PC-9 (cell line): Measurements from ENCODE around the gene KRTAP19-4. TPM values are rescaled to one million over a fixed set of nuclear protein-coding genes. Genes with fewer than 3 reads are reported as not detected.

Source experiments
- Bru-seq: library from RNA; stranded (reverse); fragments of 400-500 nt; gene quantifications from one replicate; lab custom pipeline; 2021; lab: Mats Ljungman, UMichigan
- BruChase-seq, 2 experiments: library from RNA; stranded (reverse); fragments of 400-500 nt; gene quantifications; one replicate each; lab custom pipeline; 2021; lab: Mats Ljungman, UMichigan
- BruUV-seq: library from RNA; stranded (reverse); fragments of 400-500 nt; replicated peaks from 2 replicates; lab custom pipeline; 2021; lab: Mats Ljungman, UMichigan
- CTCF ChIA-PET: fragments of 300-600 bp; sonication (Branson Sonifier 250); formaldehyde crosslinking; loops from one replicate; lab custom pipeline; 2022; ENCODE audit warnings: antibody characterized with exemption; lab: Charles Lee
- POLR2A ChIA-PET: fragments of 300-600 bp; sonication (Branson Sonifier 250); formaldehyde crosslinking; loops from one replicate; lab custom pipeline; 2022; ENCODE audit warnings: antibody characterized with exemption; ENCODE audit not compliant: unreplicated experiment; lab: Charles Lee
- DNase-seq, 2 experiments: peaks; one replicate each; pipeline versions ENCODE4 v3.0.0 to v3.0.0-alpha.2; 2015 to 2022; ENCODE audit warnings: mixed read lengths in 1 of 2
- H2AFZ ChIP-seq: fragments of 200-600 bp; sonication (generic); 2 replicates; pipeline ENCODE4 v1.8.1; 2017; ENCODE audit warnings: antibody characterized with exemption
- H3F3A ChIP-seq: fragments of 200-600 bp; sonication (generic); 2 replicates; pipeline ENCODE4 v1.8.1; 2017; ENCODE audit warnings: antibody characterized with exemption, mild to moderate bottlenecking, low read depth; ENCODE audit not compliant: insufficient read depth
- H3K27ac ChIP-seq: fragments of 200-600 bp; sonication (generic); 2 replicates; pipeline ENCODE4 v1.6.1; 2016; ENCODE audit warnings: mixed run types
- H3K27me3 ChIP-seq: fragments of 200-600 bp; sonication (generic); 2 replicates; pipeline ENCODE4 v1.6.1; 2016; ENCODE audit warnings: low read depth, mixed run types; ENCODE audit not compliant: insufficient read depth
- H3K36me3 ChIP-seq: fragments of 200-600 bp; sonication (generic); 2 replicates; pipeline ENCODE4 v1.6.1; 2016; ENCODE audit warnings: low read depth, mixed run types
- H3K4me1 ChIP-seq: fragments of 200-600 bp; sonication (generic); replicated peaks from 2 replicates; pipeline ENCODE4 v1.6.1; 2016; ENCODE audit warnings: mixed run types; ENCODE audit not compliant: insufficient read depth
- H3K4me2 ChIP-seq: fragments of 200-600 bp; sonication (generic); 2 replicates; pipeline ENCODE4 v1.6.1; 2017; ENCODE audit warnings: mixed run types
- H3K4me3 ChIP-seq: fragments of 200-600 bp; sonication (generic); 2 replicates; pipeline ENCODE4 v1.6.1; 2016; ENCODE audit warnings: mixed run types
- H3K79me2 ChIP-seq: fragments of 200-600 bp; sonication (generic); 2 replicates; pipeline ENCODE4 v1.6.1; 2017; ENCODE audit warnings: low read depth, mixed run types
- H3K9me2 ChIP-seq: fragments of 200-600 bp; sonication (generic); 2 replicates; pipeline ENCODE4 v1.8.1; 2017; ENCODE audit warnings: mild to moderate bottlenecking; ENCODE audit not compliant: insufficient read depth
- H3K9me3 ChIP-seq: fragments of 200-600 bp; sonication (generic); 2 replicates; pipeline ENCODE4 v1.8.1; 2016; ENCODE audit warnings: low read depth; ENCODE audit not compliant: insufficient read depth
- H4K20me1 ChIP-seq: fragments of 200-600 bp; sonication (generic); 2 replicates; pipeline ENCODE4 v1.8.1; 2017; ENCODE audit not compliant: insufficient read depth
- CTCF ChIP-seq: fragments of 200-600 bp; sonication (generic); conservative IDR thresholded peaks from 2 replicates; pipeline ENCODE4 v1.6.1; 2017; ENCODE audit warnings: mixed run types, antibody characterized with exemption, mild to moderate bottlenecking, moderate library complexity
- EZH2 ChIP-seq: fragments of 200-600 bp; sonication (generic); IDR thresholded peaks from 2 replicates; pipeline ENCODE4 v1.8.0; 2017; ENCODE audit warnings: antibody characterized with exemption, low read depth
- intact Hi-C: fragments of 100-400 bp; cut with micrococcal nuclease; formaldehyde crosslinking; loops from one replicate; pipeline ENCODE4 v1.10.0; 2022; ENCODE audit not compliant: unreplicated experiment
- long read RNA-seq: library from polyadenylated mRNA; stranded (forward); transcript quantifications from one replicate; pipeline ENCODE4 v2.0.0, GENCODE V29; 2022
- total RNA-seq: library from RNA; stranded (reverse); gene quantifications from 2 replicates; pipeline ENCODE4 v1.2.3, GENCODE V29; 2021

The KRTAP19-4 gene
- total RNA-seq (not detected in 2 replicates), Bru-seq, nascent RNA (not detected), BruChase-seq, experiment 1, labeled RNA remaining after a 2-hour chase (not detected), BruChase-seq, experiment 2, labeled RNA remaining after a 6-hour chase (not detected)
- long read RNA-seq: 0 reads

GRCh38 chr21:30497065-30497464, at the start of gene KRTAP19-4:
Gene KRTAP19-4, minus strand, starts transcription at chr21:30497165. Its CDS starts 55 bp downstream, at chr21:30497110.
- Histone ChIP-seq H3K36me3 (no peaks in the 10 kb centered on the region), H3K4me1 (no peaks in the 10 kb centered on the region), H3K4me3 (no peak within 1 kb of the TSS), H3K27me3 (no peaks in the 10 kb centered on the region), H3F3A (no peaks in the 10 kb centered on the region), H3K79me2 (no peaks in the 10 kb centered on the region), H3K27ac (no peak within 1 kb of the TSS), H3K4me2 (no peak within 1 kb of the TSS), H4K20me1 (no peaks in the 10 kb centered on the region), H3K9me2 (no peaks in the 10 kb centered on the region), H2AFZ (no peak within 1 kb of the TSS), H3K9me3 (no peaks in the 10 kb centered on the region)
- ChIA-PET POLR2A (no interaction called here), CTCF (no interaction called here)
- no TSS peak for BruUV-seq
- intact Hi-C loops: no loop called here
- TF ChIP-seq CTCF (no peak), EZH2 (no peak)
- DNase-seq: no peak

- POLR2A ChIA-PET: no interaction called here
- intact Hi-C loops: no loop called here
- CTCF ChIA-PET: no interaction called here
- no peak within 1 kb of the TSS for H3K4me3 ChIP-seq
- TF ChIP-seq EZH2 (no peak), CTCF (no peak)
- H4K20me1 ChIP-seq: no peaks in the 10 kb centered on the region
- no peaks in the 10 kb centered on the region for H3K9me2 ChIP-seq
- H2AFZ ChIP-seq: no peak within 1 kb of the TSS
- no TSS peak for BruUV-seq
- no peaks in the 10 kb centered on the region for H3K79me2 ChIP-seq
- H3K27me3 ChIP-seq: no peaks in the 10 kb centered on the region
- H3K4me1 ChIP-seq: no peaks in the 10 kb centered on the region
- no peak within 1 kb of the TSS for H3K4me2 ChIP-seq
- no peaks in the 10 kb centered on the region for H3K9me3 ChIP-seq
- H3K36me3 ChIP-seq: no peaks in the 10 kb centered on the region
- H3F3A ChIP-seq: no peaks in the 10 kb centered on the region
- no peak for DNase-seq
- no peak within 1 kb of the TSS for H3K27ac ChIP-seq
Observed at GRCh38 chr21:30541764-30542163, 44.8 kb upstream of the KRTAP19-4 start, which contains the start of gene KRTAP19-6. Gene KRTAP19-6, minus strand, starts transcription at chr21:30541864. Its CDS starts 31 bp downstream, at chr21:30541833.

- CTCF ChIA-PET: no interaction called here
- no peaks in the 10 kb centered on the region for H3F3A ChIP-seq
- H3K4me2 ChIP-seq: no peak overlapping the region
- H3K79me2 ChIP-seq: no peaks in the 10 kb centered on the region
- POLR2A ChIA-PET: no interaction called here
- H3K9me2 ChIP-seq: no peaks in the 10 kb centered on the region
- no peak for DNase-seq
- no peak overlapping the region for H3K27ac ChIP-seq
- no peak overlapping the region for H2AFZ ChIP-seq
- no peaks in the 10 kb centered on the region for H3K27me3 ChIP-seq
- H3K36me3 ChIP-seq: no peaks in the 10 kb centered on the region
- H4K20me1 ChIP-seq: no peaks in the 10 kb centered on the region
- H3K4me1 ChIP-seq: no peaks in the 10 kb centered on the region
- TF ChIP-seq CTCF (no peak), EZH2 (no peak)
- BruUV-seq: no TSS peak
- no peaks in the 10 kb centered on the region for H3K9me3 ChIP-seq
- intact Hi-C loops: no loop called here
- no peak overlapping the region for H3K4me3 ChIP-seq
Observed at GRCh38 chr21:30518876-30519275, 21.9 kb upstream of the KRTAP19-4 start.
